ENCODE data around the gene TFDP1. TPM values are rescaled to one million over a fixed set of nuclear protein-coding genes. Genes with fewer than 3 reads are reported as not detected.

TFDP1 gene
- total and polyA plus RNA-seq, 5 donors, result 37.1 to 54.2 (median 50.1) TPM

GRCh38 chr13:113660066-113660465, 75.5 kb downstream of the TFDP1 start:
- no peak overlapping the region for H3K4me3 ChIP-seq (ENCODE audit: low read length)
- H3K27ac ChIP-seq (ENCODE audit: low read length), result no peak overlapping the region
- no peaks in the 10 kb centered on the region for H3K27me3 ChIP-seq (ENCODE audit: control insufficient read depth, insufficient read depth)
- 84% methylated on average over 3 of the region's 3 CpGs for WGBS
- no peaks in the 10 kb centered on the region for H3K9me3 ChIP-seq (ENCODE audit: control insufficient read depth, low read length)
- no peak for ATAC-seq
- H3K4me1 ChIP-seq (ENCODE audit: control insufficient read depth, insufficient read depth, low read length), result no peaks in the 10 kb centered on the region
- peak in 1 of 3 donors; percentile 4 for DNase-seq
- intact Hi-C loops (cut with DNase I), result no loop called here

- no peaks in the 10 kb centered on the region for H3K4me1 ChIP-seq (ENCODE audit: control insufficient read depth, insufficient read depth, low read length)
- DNase-seq (no peak), ATAC-seq (no peak)
- no peaks in the 10 kb centered on the region for H3K27me3 ChIP-seq (ENCODE audit: control insufficient read depth, insufficient read depth)
- H3K9me3 ChIP-seq (ENCODE audit: control insufficient read depth, low read length), result no peaks in the 10 kb centered on the region
- intact Hi-C loops (cut with DNase I), result no loop called here
- H3K27ac ChIP-seq (ENCODE audit: low read length), result no peak overlapping the region
- WGBS, result 82% methylated on average over 2 of the region's 2 CpGs
- no peak overlapping the region for H3K4me3 ChIP-seq (ENCODE audit: low read length)
Observed at GRCh38 chr13:113661509-113661908, 77.0 kb downstream of the TFDP1 start.

- Histone ChIP-seq H3K4me1 (ENCODE audit: control insufficient read depth, insufficient read depth, low read length) (no peaks in the 10 kb centered on the region), H3K27me3 (ENCODE audit: control insufficient read depth, insufficient read depth) (no peaks in the 10 kb centered on the region), H3K4me3 (ENCODE audit: low read length) (no peak overlapping the region), H3K27ac (ENCODE audit: low read length) (no peak overlapping the region), H3K9me3 (ENCODE audit: control insufficient read depth, low read length) (no peaks in the 10 kb centered on the region)
- WGBS, result 78% methylated on average over 15 of the region's 15 CpGs
- intact Hi-C loops (cut with DNase I), result no loop called here
- DNase-seq (peak in 1 of 3 donors; percentile 7), ATAC-seq (no peak)
Observed at GRCh38 chr13:113663934-113664333, 79.4 kb downstream of the TFDP1 start.

- no peak overlapping the region for H3K4me3 ChIP-seq (ENCODE audit: low read length)
- H3K4me1 ChIP-seq (ENCODE audit: control insufficient read depth, insufficient read depth, low read length), result no peaks in the 10 kb centered on the region
- intact Hi-C loops (cut with DNase I), result no loop called here
- H3K27ac ChIP-seq (ENCODE audit: low read length), result no peak overlapping the region
- WGBS, result 68% methylated on average over 21 of the region's 21 CpGs
- DNase-seq, result peak in 2 of 3 donors; percentile 18 to 38
- H3K27me3 ChIP-seq (ENCODE audit: control insufficient read depth, insufficient read depth), result no peaks in the 10 kb centered on the region
- no peak for ATAC-seq
- H3K9me3 ChIP-seq (ENCODE audit: control insufficient read depth, low read length), result no peaks in the 10 kb centered on the region
Observed at GRCh38 chr13:113664751-113665596, 80.4 kb downstream of the TFDP1 start.

GRCh38 chr13:113665597-113666328, 81.2 kb downstream of the TFDP1 start:
- DNase-seq, result peak in 1 of 3 donors; percentile 28
- 87% methylated on average over 3 of the region's 3 CpGs for WGBS
- H3K4me1 ChIP-seq (ENCODE audit: control insufficient read depth, insufficient read depth, low read length), result no peaks in the 10 kb centered on the region
- ATAC-seq, result no peak
- no peak overlapping the region for H3K27ac ChIP-seq (ENCODE audit: low read length)
- H3K27me3 ChIP-seq (ENCODE audit: control insufficient read depth, insufficient read depth), result no peaks in the 10 kb centered on the region
- no peak overlapping the region for H3K4me3 ChIP-seq (ENCODE audit: low read length)
- no peaks in the 10 kb centered on the region for H3K9me3 ChIP-seq (ENCODE audit: control insufficient read depth, low read length)
- intact Hi-C loops (cut with DNase I), result no loop called here

- WGBS, result 89% methylated on average over 2 of the region's 2 CpGs
- H3K4me3 ChIP-seq (ENCODE audit: low read length), result no peak overlapping the region
- H3K9me3 ChIP-seq (ENCODE audit: control insufficient read depth, low read length), result no peaks in the 10 kb centered on the region
- H3K27ac ChIP-seq (ENCODE audit: low read length), result no peak overlapping the region
- no peaks in the 10 kb centered on the region for H3K27me3 ChIP-seq (ENCODE audit: control insufficient read depth, insufficient read depth)
- DNase-seq (peak in 1 of 3 donors; percentile 23), ATAC-seq (no peak)
- no peaks in the 10 kb centered on the region for H3K4me1 ChIP-seq (ENCODE audit: control insufficient read depth, insufficient read depth, low read length)
- intact Hi-C loops (cut with DNase I), result no loop called here
Observed at GRCh38 chr13:113666329-113666670, 81.7 kb downstream of the TFDP1 start.

GRCh38 chr13:113666951-113667701, 82.6 kb downstream of the TFDP1 start, which contains the start of gene GRK1:
GRK1 (plus strand) TSS chr13:113667219; CDS start chr13:113667387, 168 bp downstream.
- H3K4me3 ChIP-seq (ENCODE audit: low read length), result no peak within 1 kb of the TSS
- H3K9me3 ChIP-seq (ENCODE audit: control insufficient read depth, low read length), result no peaks in the 10 kb centered on the region
- DNase-seq (peak in 2 of 3 donors; percentile 47 to 50), ATAC-seq (no peak)
- WGBS, result 74% methylated on average over 32 of the region's 32 CpGs
- H3K27ac ChIP-seq (ENCODE audit: low read length), result no peak within 1 kb of the TSS
- H3K4me1 ChIP-seq (ENCODE audit: control insufficient read depth, insufficient read depth, low read length), result no peaks in the 10 kb centered on the region
- intact Hi-C loops (cut with DNase I), result no loop called here
- H3K27me3 ChIP-seq (ENCODE audit: control insufficient read depth, insufficient read depth), result no peaks in the 10 kb centered on the region

- no peaks in the 10 kb centered on the region for H3K27me3 ChIP-seq (ENCODE audit: control insufficient read depth, insufficient read depth)
- no peak overlapping the region for H3K27ac ChIP-seq (ENCODE audit: low read length)
- ATAC-seq, result no peak
- DNase-seq, result peak in 2 of 3 donors; percentile 41 to 52
- H3K9me3 ChIP-seq (ENCODE audit: control insufficient read depth, low read length), result no peaks in the 10 kb centered on the region
- no peak overlapping the region for H3K4me3 ChIP-seq (ENCODE audit: low read length)
- 90% methylated on average over 29 of the region's 29 CpGs for WGBS
- intact Hi-C loops (cut with DNase I), result no loop called here
- no peaks in the 10 kb centered on the region for H3K4me1 ChIP-seq (ENCODE audit: control insufficient read depth, insufficient read depth, low read length)
Observed at GRCh38 chr13:113667771-113668490, 83.4 kb downstream of the TFDP1 start.

GRCh38 chr13:113668491-113668971, 84.0 kb downstream of the TFDP1 start:
- no peak overlapping the region for H3K4me3 ChIP-seq (ENCODE audit: low read length)
- peak in 2 of 3 donors; percentile 29 to 39 for DNase-seq
- no peak overlapping the region for H3K27ac ChIP-seq (ENCODE audit: low read length)
- WGBS, result 75% methylated on average over 24 of the region's 24 CpGs
- ATAC-seq, result no peak
- H3K9me3 ChIP-seq (ENCODE audit: control insufficient read depth, low read length), result no peaks in the 10 kb centered on the region
- H3K27me3 ChIP-seq (ENCODE audit: control insufficient read depth, insufficient read depth), result no peaks in the 10 kb centered on the region
- no peaks in the 10 kb centered on the region for H3K4me1 ChIP-seq (ENCODE audit: control insufficient read depth, insufficient read depth, low read length)
- intact Hi-C loops (cut with DNase I), result no loop called here

- Histone ChIP-seq H3K27me3 (ENCODE audit: control insufficient read depth, insufficient read depth) (no peaks in the 10 kb centered on the region), H3K9me3 (ENCODE audit: control insufficient read depth, low read length) (no peaks in the 10 kb centered on the region), H3K4me3 (ENCODE audit: low read length) (no peak overlapping the region), H3K4me1 (ENCODE audit: control insufficient read depth, insufficient read depth, low read length) (no peaks in the 10 kb centered on the region), H3K27ac (ENCODE audit: low read length) (no peak overlapping the region)
- DNase-seq, result peak in 2 of 3 donors; percentile 24 to 41
- 78% methylated on average over 13 of the region's 13 CpGs for WGBS
- intact Hi-C loops (cut with DNase I), result no loop called here
- no peak for ATAC-seq
Observed at GRCh38 chr13:113669231-113669754, 84.7 kb downstream of the TFDP1 start.

All from right cardiac atrium (tissue), 5 donors.